ENCODE data around the gene LLGL2. TPM values are rescaled to one million over a fixed set of nuclear protein-coding genes. Genes with fewer than 3 reads are reported as not detected.
A peak's percentile ranks its signal among the peaks of the same experiment; 100 is the strongest.

LLGL2 gene
- total RNA-seq, 4 donors from 2014 or later, result 326 to 1,573 (median 641) TPM

GRCh38 chr17:75544250-75544649, 18.8 kb downstream of the LLGL2 start:
- no peak for TF ChIP-seq POLR2A (IDR thresholded peaks at IDR 0.05)
- no peak for TF ChIP-seq POLR2AphosphoS5 (IDR thresholded peaks at IDR 0.05)
- no peak for TF ChIP-seq CTCF (IDR thresholded peaks at IDR 0.05)
- no peak for TF ChIP-seq EP300 (IDR thresholded peaks at IDR 0.05; ENCODE audit: low read depth)
- WGBS, 2 donors (ENCODE audit: low coverage in 1 of 2), result 70% methylated on average over 8 of the region's 8 CpGs; no CpG with 5 or more reads in 1 of the 2 donors
- no peaks in the 10 kb centered on the region for H3K36me3 ChIP-seq
- in situ Hi-C loops (cut with MboI; ENCODE audit: low pct_ligation_motif_present in 1 of 4, low pct_unique_long_range_greater_than_20kb in 1 of 4, low sequenced_read_pairs in 3 of 4) (no loop called here), intact Hi-C loops (cut with DNase I; ENCODE audit: low total_unique reads) (no loop called here)
- no peak overlapping the region for H3K4me3 ChIP-seq
- DNase-seq, result no peak
- H3K4me1 ChIP-seq, result peaks cover 8 to 65% (median 43%) of the 10 kb centered on the region in 4 donors
- no peaks in the 10 kb centered on the region for H3K9me3 ChIP-seq
- H3K27ac ChIP-seq, result peak overlapping the region; percentile 82 to 91 (median 86)
- H3K27me3 ChIP-seq, result no peaks in the 10 kb centered on the region

- Histone ChIP-seq H3K4me3 (no peak overlapping the region), H3K36me3 (no peaks in the 10 kb centered on the region), H3K4me1 (peaks cover 5 to 61% (median 40%) of the 10 kb centered on the region in 4 donors), H3K27ac (peak overlapping the region in 2 of 4 donors; percentile 15 to 31), H3K27me3 (no peaks in the 10 kb centered on the region), H3K9me3 (no peaks in the 10 kb centered on the region)
- intact Hi-C loops (cut with DNase I; ENCODE audit: low total_unique reads), result no loop called here
- in situ Hi-C loops (cut with MboI; ENCODE audit: low pct_ligation_motif_present in 1 of 4, low pct_unique_long_range_greater_than_20kb in 1 of 4, low sequenced_read_pairs in 3 of 4), result no loop called here
- WGBS, 2 donors (ENCODE audit: low coverage in 1 of 2), result 92% methylated on average over 13 of the region's 13 CpGs; no CpG with 5 or more reads in 1 of the 2 donors
- DNase-seq, result no peak
- no peak for TF ChIP-seq CTCF (IDR thresholded peaks at IDR 0.05)
- no peak for TF ChIP-seq POLR2A (IDR thresholded peaks at IDR 0.05)
- no peak for TF ChIP-seq POLR2AphosphoS5 (IDR thresholded peaks at IDR 0.05)
- no peak for TF ChIP-seq EP300 (IDR thresholded peaks at IDR 0.05; ENCODE audit: low read depth)
These were observed 20.7 kb downstream of the LLGL2 start for GRCh38 chr17:75546181-75546580.

DNA sequence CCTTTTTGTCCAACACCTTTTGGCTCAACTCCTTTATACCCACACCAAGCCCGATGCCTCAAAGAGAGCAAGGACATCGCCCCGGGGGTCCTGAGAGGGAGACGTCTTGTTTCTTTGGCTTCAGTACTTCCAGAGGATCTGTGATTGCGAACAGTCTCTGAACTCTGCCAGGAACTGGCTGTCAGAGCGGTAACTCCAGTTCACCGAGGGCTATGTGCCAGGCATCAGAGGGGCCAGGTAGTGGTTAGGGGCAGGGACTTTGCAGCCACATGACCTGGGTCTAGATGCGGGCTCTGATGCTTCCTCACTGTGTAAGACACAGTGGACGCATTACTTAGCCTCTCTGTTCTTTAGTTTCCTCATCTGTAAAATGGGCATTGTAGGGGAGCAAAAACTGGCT, 21.6 kb downstream of the LLGL2 start:
- WGBS, 2 donors (ENCODE audit: low coverage in 1 of 2), result 80 to 83% methylated on average over 1 to 9 of the region's 9 CpGs
- no peaks in the 10 kb centered on the region for H3K27me3 ChIP-seq
- DNase-seq, result no peak
- no peaks in the 10 kb centered on the region for H3K36me3 ChIP-seq
- intact Hi-C loops (cut with DNase I; ENCODE audit: low total_unique reads) (no loop called here), in situ Hi-C loops (cut with MboI; ENCODE audit: low pct_ligation_motif_present in 1 of 4, low pct_unique_long_range_greater_than_20kb in 1 of 4, low sequenced_read_pairs in 3 of 4) (no loop called here)
- peaks cover 3 to 54% (median 35%) of the 10 kb centered on the region in 4 donors for H3K4me1 ChIP-seq
- no peaks in the 10 kb centered on the region for H3K9me3 ChIP-seq
- peak overlapping the region; percentile 93 to 98 (median 95) for H3K27ac ChIP-seq
- TF ChIP-seq POLR2AphosphoS5 (IDR thresholded peaks at IDR 0.05) (no peak), CTCF (IDR thresholded peaks at IDR 0.05) (no peak), POLR2A (IDR thresholded peaks at IDR 0.05) (no peak), EP300 (IDR thresholded peaks at IDR 0.05; ENCODE audit: low read depth) (no peak)
- H3K4me3 ChIP-seq, result no peak overlapping the region

GRCh38 chr17:75548813-75549212, 23.3 kb downstream of the LLGL2 start:
- H3K9me3 ChIP-seq, result no peaks in the 10 kb centered on the region
- intact Hi-C loops (cut with DNase I; ENCODE audit: low total_unique reads), result no loop called here
- DNase-seq, result no peak
- peak overlapping the region; percentile 93 to 98 (median 95) for H3K27ac ChIP-seq
- H3K4me1 ChIP-seq, result peaks cover 0 to 44% (median 26%) of the 10 kb centered on the region in 4 donors
- H3K27me3 ChIP-seq, result no peaks in the 10 kb centered on the region
- in situ Hi-C loops (cut with MboI; ENCODE audit: low pct_ligation_motif_present in 1 of 4, low pct_unique_long_range_greater_than_20kb in 1 of 4, low sequenced_read_pairs in 3 of 4), result no loop called here
- no peaks in the 10 kb centered on the region for H3K36me3 ChIP-seq
- TF ChIP-seq POLR2AphosphoS5 (IDR thresholded peaks at IDR 0.05) (no peak), EP300 (IDR thresholded peaks at IDR 0.05; ENCODE audit: low read depth) (no peak), CTCF (IDR thresholded peaks at IDR 0.05) (no peak), POLR2A (IDR thresholded peaks at IDR 0.05) (no peak)
- H3K4me3 ChIP-seq, result no peak overlapping the region
- WGBS, 2 donors (ENCODE audit: low coverage in 1 of 2), result 20 to 50% methylated on average over 1 to 5 of the region's 5 CpGs

Data from transverse colon (tissue), 4 donors.